ENCODE data around the gene RFX2.
"Not testable (repeated sequence)": the region's sequence is repeated elsewhere in the genome, so short reads cannot be mapped to it uniquely, and the experiment has no call there.

The RFX2 gene

GRCh38 chr19:5989388-5990074, 120.8 kb downstream of the RFX2 start:
- in situ Hi-C loops (cut with HindIII; ENCODE audit: low pct_unique_long_range_greater_than_20kb, low sequenced_read_pairs), result no loop called here

GRCh38 chr19:5988517-5989387, 121.5 kb downstream of the RFX2 start:
- DNase-seq (ENCODE audit: low read depth in 1 of 2, low spot score in 1 of 2), result peak in 1 of 2 experiments; percentile 56
- in situ Hi-C loops (cut with HindIII; ENCODE audit: low pct_unique_long_range_greater_than_20kb, low sequenced_read_pairs), result no loop called here
- no peak for TF ChIP-seq JUND (IDR thresholded peaks at IDR 0.05; ENCODE audit: low read depth)

More at GRCh38 chr19:5989388-5990074, 120.8 kb downstream of the RFX2 start:
- no peak for TF ChIP-seq JUND (IDR thresholded peaks at IDR 0.05; ENCODE audit: low read depth)
- DNase-seq (ENCODE audit: low read depth in 1 of 2, low spot score in 1 of 2), result no peak

GRCh38 chr19:5987077-5987818, 123.1 kb downstream of the RFX2 start:
- in situ Hi-C loops (cut with HindIII; ENCODE audit: low pct_unique_long_range_greater_than_20kb, low sequenced_read_pairs), result no loop called here
- peak; percentile 60 to 86 for DNase-seq (ENCODE audit: low read depth in 1 of 2, low spot score in 1 of 2)
- TF ChIP-seq JUND (IDR thresholded peaks at IDR 0.05; ENCODE audit: low read depth), result no peak

GRCh38 chr19:5985837-5986236, 124.5 kb downstream of the RFX2 start:
- in situ Hi-C loops (cut with HindIII; ENCODE audit: low pct_unique_long_range_greater_than_20kb, low sequenced_read_pairs); DNase-seq (ENCODE audit: low read depth in 1 of 2, low spot score in 1 of 2): not testable (repeated sequence)

- in situ Hi-C loops (cut with HindIII; ENCODE audit: low pct_unique_long_range_greater_than_20kb, low sequenced_read_pairs), result no loop called here
- DNase-seq (ENCODE audit: low read depth in 1 of 2, low spot score in 1 of 2), result no peak
- TF ChIP-seq JUND (IDR thresholded peaks at IDR 0.05; ENCODE audit: low read depth), result no peak
These were observed 125.1 kb downstream of the RFX2 start for GRCh38 chr19:5985098-5985783.

- no peak for TF ChIP-seq JUND (IDR thresholded peaks at IDR 0.05; ENCODE audit: low read depth)
- no peak for DNase-seq (ENCODE audit: low read depth in 1 of 2, low spot score in 1 of 2)
- in situ Hi-C loops (cut with HindIII; ENCODE audit: low pct_unique_long_range_greater_than_20kb, low sequenced_read_pairs), result no loop called here
These were observed 125.7 kb downstream of the RFX2 start for GRCh38 chr19:5984600-5984999.

- TF ChIP-seq JUND (IDR thresholded peaks at IDR 0.05; ENCODE audit: low read depth), result no peak
- DNase-seq (ENCODE audit: low read depth in 1 of 2, low spot score in 1 of 2), result peak in 1 of 2 experiments; percentile 19
- in situ Hi-C loops (cut with HindIII; ENCODE audit: low pct_unique_long_range_greater_than_20kb, low sequenced_read_pairs), result no loop called here
These were observed 126.8 kb downstream of the RFX2 start for GRCh38 chr19:5983367-5983955.

GRCh38 chr19:5978606-5979552, 131.4 kb downstream of the RFX2 start:
- no peak for DNase-seq (ENCODE audit: low read depth in 1 of 2, low spot score in 1 of 2)
- in situ Hi-C loops (cut with HindIII; ENCODE audit: low pct_unique_long_range_greater_than_20kb, low sequenced_read_pairs), result no loop called here
- no peak for TF ChIP-seq JUND (IDR thresholded peaks at IDR 0.05; ENCODE audit: low read depth)

- in situ Hi-C loops (cut with HindIII; ENCODE audit: low pct_unique_long_range_greater_than_20kb, low sequenced_read_pairs), result no loop called here
- no peak for TF ChIP-seq JUND (IDR thresholded peaks at IDR 0.05; ENCODE audit: low read depth)
- peak; percentile 92 to 97 for DNase-seq (ENCODE audit: low read depth in 1 of 2, low spot score in 1 of 2)
These were observed 132.3 kb downstream of the RFX2 start, which contains the start of gene RANBP3 for GRCh38 chr19:5977785-5978605. Gene RANBP3 (minus strand): TSS chr19:5978140. CDS start chr19:5978082, 58 bp downstream.

GRCh38 chr19:5977222-5977784, 133.0 kb downstream of the RFX2 start:
- in situ Hi-C loops (cut with HindIII; ENCODE audit: low pct_unique_long_range_greater_than_20kb, low sequenced_read_pairs), result no loop called here
- no peak for TF ChIP-seq JUND (IDR thresholded peaks at IDR 0.05; ENCODE audit: low read depth)
- DNase-seq (ENCODE audit: low read depth in 1 of 2, low spot score in 1 of 2), result no peak

Measured in T47D (cell line).